ENCODE data around the gene SLIT1. TPM values are rescaled to one million over a fixed set of nuclear protein-coding genes. Genes with fewer than 3 reads are reported as not detected.

SLIT1 gene
- total RNA-seq, 6 experiments from 2014 or later: 0.04 to 0.29 (median 0.12) TPM; not detected in 1

DNA sequence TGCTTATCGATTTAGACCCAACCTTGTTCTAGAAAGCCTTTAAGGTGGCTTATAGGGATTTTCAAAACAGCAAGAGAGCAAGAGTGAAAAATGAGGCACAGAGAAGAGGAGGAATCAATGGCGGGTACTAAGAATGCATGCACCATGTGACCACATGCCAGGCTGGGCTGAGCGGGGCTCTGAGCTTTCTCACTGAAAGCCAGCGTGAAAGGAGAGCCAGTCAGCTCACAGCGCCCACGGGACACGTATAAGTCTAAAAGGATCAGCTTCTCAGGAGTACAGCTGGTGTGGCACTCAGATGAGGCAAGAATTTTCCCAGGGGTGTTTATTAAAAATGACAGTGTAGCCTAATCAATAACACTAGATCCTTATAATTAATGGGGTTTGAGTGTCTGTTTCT is 114.3 kb downstream of the SLIT1 start:
- no peak for ATAC-seq
- no peak for DNase-seq
- WGBS (ENCODE audit: insufficient coverage, low coverage, low lambda C conversion rate, missing lambda C conversion rate): 88% methylated on average over 4 of the region's 7 CpGs
- H3K4me3 ChIP-seq: no peak overlapping the region
- H3K27me3 ChIP-seq: no peaks in the 10 kb centered on the region
- H3K4me1 ChIP-seq: no peaks in the 10 kb centered on the region
- intact Hi-C loops (cut with DNase I): loop anchor here (10.0 kb wide), 1 partner anchor 133 kb away; no protein-coding TSS in a partner anchor
- no peaks in the 10 kb centered on the region for H3K36me3 ChIP-seq
- no peaks in the 10 kb centered on the region for H3K9me3 ChIP-seq
- H3K27ac ChIP-seq: no peak overlapping the region
- TF ChIP-seq POLR2A (IDR thresholded peaks at IDR 0.05): no peak
- TF ChIP-seq, protein P1, sequence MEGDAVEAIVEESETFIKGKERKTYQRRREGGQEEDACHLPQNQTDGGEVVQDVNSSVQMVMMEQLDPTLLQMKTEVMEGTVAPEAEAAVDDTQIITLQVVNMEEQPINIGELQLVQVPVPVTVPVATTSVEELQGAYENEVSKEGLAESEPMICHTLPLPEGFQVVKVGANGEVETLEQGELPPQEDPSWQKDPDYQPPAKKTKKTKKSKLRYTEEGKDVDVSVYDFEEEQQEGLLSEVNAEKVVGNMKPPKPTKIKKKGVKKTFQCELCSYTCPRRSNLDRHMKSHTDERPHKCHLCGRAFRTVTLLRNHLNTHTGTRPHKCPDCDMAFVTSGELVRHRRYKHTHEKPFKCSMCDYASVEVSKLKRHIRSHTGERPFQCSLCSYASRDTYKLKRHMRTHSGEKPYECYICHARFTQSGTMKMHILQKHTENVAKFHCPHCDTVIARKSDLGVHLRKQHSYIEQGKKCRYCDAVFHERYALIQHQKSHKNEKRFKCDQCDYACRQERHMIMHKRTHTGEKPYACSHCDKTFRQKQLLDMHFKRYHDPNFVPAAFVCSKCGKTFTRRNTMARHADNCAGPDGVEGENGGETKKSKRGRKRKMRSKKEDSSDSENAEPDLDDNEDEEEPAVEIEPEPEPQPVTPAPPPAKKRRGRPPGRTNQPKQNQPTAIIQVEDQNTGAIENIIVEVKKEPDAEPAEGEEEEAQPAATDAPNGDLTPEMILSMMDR (IDR thresholded peaks at IDR 0.05): no peak

DNA sequence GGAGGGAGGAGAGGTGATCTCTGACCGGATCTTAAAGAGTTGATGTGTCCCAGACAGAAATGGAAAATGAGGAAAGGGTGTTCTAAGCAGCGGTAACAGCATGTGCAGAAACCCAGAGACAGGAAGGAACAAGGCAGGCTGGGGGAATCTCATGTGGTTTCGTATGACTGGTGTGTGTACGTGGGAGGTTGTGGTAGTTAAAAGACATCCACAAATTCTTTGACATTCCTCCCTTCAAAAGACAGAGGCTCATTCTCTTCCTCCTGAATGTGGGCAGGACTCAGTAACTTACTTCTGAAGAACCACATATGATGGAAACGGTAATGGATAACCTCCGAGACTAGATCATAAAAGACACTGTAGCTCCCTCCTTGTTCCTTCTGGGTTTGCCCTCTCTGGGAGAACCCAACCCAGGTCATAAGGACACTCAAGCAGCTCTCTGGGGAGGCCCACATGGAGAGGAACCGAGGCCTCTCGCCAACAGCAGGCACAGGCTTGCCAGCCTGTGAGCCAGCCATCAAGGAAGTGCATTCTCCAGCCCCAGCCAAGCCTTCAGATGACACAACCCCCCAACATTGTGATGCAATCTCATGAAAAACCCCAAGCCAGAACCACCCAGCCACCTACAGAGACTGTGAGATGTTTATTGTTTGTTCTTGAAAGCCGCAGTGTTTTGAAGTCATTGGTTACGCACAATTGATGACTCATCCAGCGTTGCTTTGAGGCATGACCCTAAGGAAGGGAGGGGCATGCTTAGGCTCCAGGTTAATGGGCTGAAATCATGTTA is 116.0 kb downstream of the SLIT1 start:
- Histone ChIP-seq H3K27ac (no peak overlapping the region), H3K4me3 (no peak overlapping the region), H3K9me3 (no peaks in the 10 kb centered on the region), H3K36me3 (no peaks in the 10 kb centered on the region), H3K27me3 (no peaks in the 10 kb centered on the region), H3K4me1 (no peaks in the 10 kb centered on the region)
- ATAC-seq (no peak), DNase-seq (no peak)
- 56% methylated on average over 8 of the region's 11 CpGs for WGBS (ENCODE audit: insufficient coverage, low coverage, low lambda C conversion rate, missing lambda C conversion rate)
- intact Hi-C loops (cut with DNase I): loop anchor here (10.0 kb wide), 1 partner anchor 135 kb away; no protein-coding TSS in a partner anchor
- no peak for TF ChIP-seq POLR2A (IDR thresholded peaks at IDR 0.05)
- TF ChIP-seq, protein P1 (IDR thresholded peaks at IDR 0.05): no peak

DNA sequence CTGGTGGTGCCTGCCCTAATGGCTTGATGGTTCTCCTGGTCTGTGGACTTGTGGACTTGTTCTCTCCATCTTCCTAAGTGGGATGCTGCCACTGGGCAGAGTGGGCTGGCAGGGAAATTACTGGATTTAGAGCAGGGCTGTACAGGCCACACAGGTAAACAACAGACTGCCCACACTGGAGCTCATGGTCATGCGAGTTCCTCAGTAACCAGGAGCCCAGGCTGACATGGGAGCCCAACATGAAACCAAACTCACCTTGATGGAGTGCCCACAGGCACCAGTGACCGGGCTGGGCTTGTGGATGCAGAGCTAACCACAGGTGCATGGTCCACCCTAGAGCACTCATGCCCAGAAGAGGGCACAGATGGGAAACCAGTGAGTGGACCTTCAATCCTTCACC is 116.7 kb downstream of the SLIT1 start:
- DNase-seq: no peak
- intact Hi-C loops (cut with DNase I): no loop called here
- no CpG with 5 or more reads among the region's 2 CpGs for WGBS (ENCODE audit: insufficient coverage, low coverage, low lambda C conversion rate, missing lambda C conversion rate)
- no peak overlapping the region for H3K27ac ChIP-seq
- H3K27me3 ChIP-seq: no peaks in the 10 kb centered on the region
- TF ChIP-seq, protein P1 (IDR thresholded peaks at IDR 0.05): no peak
- no peak for TF ChIP-seq POLR2A (IDR thresholded peaks at IDR 0.05)
- no peaks in the 10 kb centered on the region for H3K9me3 ChIP-seq
- no peak for ATAC-seq
- no peaks in the 10 kb centered on the region for H3K36me3 ChIP-seq
- H3K4me3 ChIP-seq: no peak overlapping the region
- H3K4me1 ChIP-seq: no peaks in the 10 kb centered on the region

DNA sequence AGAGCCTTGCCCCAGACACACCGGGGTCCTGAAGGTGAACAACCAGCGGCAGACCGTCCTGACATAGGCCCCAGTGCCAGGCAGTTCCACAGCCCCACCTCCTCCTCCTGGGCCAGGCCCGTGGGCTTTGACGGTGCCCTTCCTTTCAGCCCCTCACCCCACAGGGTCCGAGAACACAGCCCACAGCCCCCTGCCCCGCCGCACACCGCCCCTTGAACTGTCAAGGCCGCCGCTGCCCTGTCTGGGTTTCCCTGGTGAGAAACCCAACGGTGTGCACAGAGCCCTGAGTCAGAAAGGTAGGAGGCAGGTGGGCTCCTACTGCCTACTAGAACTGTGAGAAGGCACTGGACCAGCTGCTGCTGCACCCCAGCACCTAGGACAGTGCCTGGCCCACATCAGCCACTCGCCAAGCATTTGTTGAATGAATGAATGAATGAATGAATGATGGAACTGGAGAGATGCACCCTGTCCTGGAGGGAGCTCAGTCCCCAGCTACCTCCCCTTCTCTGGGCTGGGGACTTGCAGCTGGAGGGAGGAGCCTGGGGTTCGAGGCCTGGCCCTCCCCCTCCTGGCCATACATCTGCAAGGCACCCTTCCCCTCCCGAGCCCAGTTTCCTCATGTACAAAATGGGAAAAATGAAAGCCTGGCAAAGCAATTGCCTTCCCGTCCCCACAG is 117.9 kb downstream of the SLIT1 start:
- H3K4me3 ChIP-seq: no peak overlapping the region
- TF ChIP-seq, protein P1 (IDR thresholded peaks at IDR 0.05): no peak
- no peak for TF ChIP-seq POLR2A (IDR thresholded peaks at IDR 0.05)
- no peaks in the 10 kb centered on the region for H3K4me1 ChIP-seq
- intact Hi-C loops (cut with DNase I): no loop called here
- WGBS (ENCODE audit: insufficient coverage, low coverage, low lambda C conversion rate, missing lambda C conversion rate): no CpG with 5 or more reads among the region's 16 CpGs
- DNase-seq (no peak), ATAC-seq (no peak)
- no peak overlapping the region for H3K27ac ChIP-seq
- H3K9me3 ChIP-seq: no peaks in the 10 kb centered on the region
- H3K36me3 ChIP-seq: no peaks in the 10 kb centered on the region
- H3K27me3 ChIP-seq: no peaks in the 10 kb centered on the region
